Thyroid gland (tissue), 4 donors: ENCODE data around the gene PRAMEF12.

ENCODE experiments used
- CTCF ChIP-seq, 6 experiments: fragments of 200-600 bp in 3 of 6; fragments of 450-650 bp in 3 of 6; sonication (generic) in 3 of 6; IDR thresholded peaks; one replicate each; pipeline ENCODE4 v1.5.1; 2016 to 2019; ENCODE audit warnings: antibody characterized with exemption in 6 of 6, mild to moderate bottlenecking in 2 of 6, inconsistent platforms in 1 of 6, moderate library complexity in 1 of 6
- POLR2A ChIP-seq, 2 donors: fragments of 450-650 bp; IDR thresholded peaks; one replicate each; pipeline ENCODE4 v1.6.1; 2017; ENCODE audit warnings: antibody characterized with exemption in 2 of 2, mild to moderate bottlenecking in 2 of 2, moderate library complexity in 1 of 2

DNA sequence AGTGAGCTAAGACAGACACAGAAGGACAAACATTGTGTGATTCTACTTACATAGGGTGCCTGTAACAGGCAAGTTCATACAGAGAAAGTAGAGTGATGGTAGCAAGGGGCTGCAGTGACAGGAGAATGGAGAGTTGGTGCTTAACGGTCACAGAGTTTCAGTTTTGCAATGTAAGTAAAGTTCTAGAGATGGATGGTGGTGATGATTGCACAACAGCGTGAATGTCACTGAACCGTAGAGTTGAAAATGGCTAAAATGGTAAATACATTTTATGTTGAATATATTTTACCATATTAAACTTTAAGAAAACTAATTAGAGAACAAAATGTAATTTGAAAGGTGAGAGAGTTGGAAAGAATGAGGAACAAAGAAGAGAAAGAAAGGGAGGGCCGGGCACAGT is 18.8 kb upstream of the PRAMEF12 start:
- no peak for TF ChIP-seq POLR2A (IDR thresholded peaks at IDR 0.05)
- no peak for TF ChIP-seq CTCF (IDR thresholded peaks at IDR 0.05)
